Prostate gland (tissue), 2 donors: ENCODE measurements around the gene L1CAM. TPM values are rescaled to one million over a fixed set of nuclear protein-coding genes. Genes with fewer than 3 reads are reported as not detected.

Experiments used
- DNase-seq: peaks from one replicate; pipeline ENCODE4 v3.0.0-alpha.2; 2019; ENCODE audit warnings: low spot score
- H3K27ac ChIP-seq, 2 donors: fragments of 200-600 bp; sonication (generic); 2 replicates each; pipeline ENCODE4 v1.5.1; 2017 to 2019
- H3K27me3 ChIP-seq: fragments of 200-600 bp; sonication (generic); replicated peaks from 2 replicates; pipeline ENCODE4 v1.5.1; 2019; ENCODE audit not compliant: insufficient read depth
- H3K36me3 ChIP-seq, 2 donors: fragments of 200-600 bp; sonication (generic); 1 replicate in 1 of 2; 2 replicates in 1 of 2; pipeline versions ENCODE4 v1.5.1 to v1.8.1; 2017 to 2019
- H3K4me1 ChIP-seq: fragments of 200-600 bp; sonication (generic); replicated peaks from 2 replicates; pipeline ENCODE4 v1.5.1; 2019
- H3K4me3 ChIP-seq, 2 donors: fragments of 200-600 bp; sonication (generic); 2 replicates each; pipeline ENCODE4 v1.5.1; 2017 to 2019
- H3K9me3 ChIP-seq: fragments of 200-600 bp; sonication (generic); 2 replicates; pipeline ENCODE4 v1.5.1; 2017
- CTCF ChIP-seq, 4 experiments: fragments of 200-600 bp in 2 of 4; fragments of 450-650 bp in 2 of 4; sonication (generic) in 2 of 4; IDR thresholded peaks; 1 replicate in 3 of 4; 2 replicates in 1 of 4; pipeline ENCODE4 v1.5.1; 2016 to 2019; ENCODE audit warnings: antibody characterized with exemption in 4 of 4, mild to moderate bottlenecking in 2 of 4, moderate library complexity in 2 of 4
- POLR2A ChIP-seq: fragments of 450-650 bp; IDR thresholded peaks from one replicate; pipeline ENCODE4 v1.6.1; 2016; ENCODE audit warnings: antibody characterized with exemption, mild to moderate bottlenecking
- POLR2AphosphoS5 ChIP-seq: sonication (generic); formaldehyde crosslinking; IDR thresholded peaks from one replicate; pipeline ENCODE4 v1.6.1; 2017; ENCODE audit warnings: antibody characterized with exemption
- WGBS: methylation state at CpG from one replicate; pipeline ENCODE4 v1.1.5; 2018; 5-methylcytosine and 5-hydroxymethylcytosine counted together
- intact Hi-C: fragments of 100-400 bp; cut with DNase I; formaldehyde crosslinking; loops from one replicate; pipeline ENCODE4 v1.14.2; 2022
- total RNA-seq, 2 donors: library from RNA; depleted of rRNA; stranded (reverse); fragments of >200 nt; gene quantifications; one replicate each; pipeline ENCODE4 v1.1.0, GENCODE V29; 2016

L1CAM gene
- total RNA-seq, 2 donors from 2014 or later = 0.73 to 18.0 TPM

GRCh38 chrX:153886915-153887314 is 942 bp upstream of the L1CAM start:
- Histone ChIP-seq H3K4me1 (no peaks in the 10 kb centered on the region), H3K36me3 (no peaks in the 10 kb centered on the region), H3K9me3 (no peaks in the 10 kb centered on the region), H3K27ac (no peak overlapping the region), H3K27me3 (peaks cover 2% of the 10 kb centered on the region), H3K4me3 (no peak overlapping the region)
- TF ChIP-seq POLR2A = no peak
- TF ChIP-seq POLR2AphosphoS5 = no peak
- TF ChIP-seq CTCF (IDR thresholded peaks at IDR 0.05) = no peak
- WGBS = 47% methylated on average over 5 of the region's 13 CpGs
- DNase-seq = no peak
- intact Hi-C loops = no loop called here

- Histone ChIP-seq H3K27ac (no peak overlapping the region), H3K27me3 (peaks cover 2% of the 10 kb centered on the region), H3K9me3 (no peaks in the 10 kb centered on the region), H3K4me1 (no peaks in the 10 kb centered on the region), H3K4me3 (no peak overlapping the region), H3K36me3 (no peaks in the 10 kb centered on the region)
- no peak for TF ChIP-seq POLR2AphosphoS5
- intact Hi-C loops = no loop called here
- WGBS = 0% methylated on average over 9 of the region's 32 CpGs
- DNase-seq = no peak
Observed at GRCh38 chrX:153885208-153885787, 675 bp downstream of the L1CAM start.

- intact Hi-C loops = no loop called here
- Histone ChIP-seq H3K4me1 (no peaks in the 10 kb centered on the region), H3K27ac (no peak overlapping the region), H3K36me3 (no peaks in the 10 kb centered on the region), H3K4me3 (no peak overlapping the region), H3K27me3 (peaks cover 2% of the 10 kb centered on the region), H3K9me3 (no peaks in the 10 kb centered on the region)
- TF ChIP-seq CTCF (IDR thresholded peaks at IDR 0.05) = no peak
- no peak for TF ChIP-seq POLR2A
- no peak for TF ChIP-seq POLR2AphosphoS5
- no peak for DNase-seq
- 30% methylated on average over 6 of the region's 6 CpGs for WGBS
Observed at GRCh38 chrX:153884590-153884989, 1.4 kb downstream of the L1CAM start.

GRCh38 chrX:153884136-153884535 is 1.8 kb downstream of the L1CAM start:
- Histone ChIP-seq H3K36me3 (no peaks in the 10 kb centered on the region), H3K4me3 (no peak overlapping the region), H3K4me1 (no peaks in the 10 kb centered on the region), H3K27me3 (peaks cover 2% of the 10 kb centered on the region), H3K9me3 (no peaks in the 10 kb centered on the region), H3K27ac (no peak overlapping the region)
- 47% methylated on average over 10 of the region's 13 CpGs for WGBS
- TF ChIP-seq CTCF (IDR thresholded peaks at IDR 0.05) (no peak), POLR2A (no peak), POLR2AphosphoS5 (no peak)
- no peak for DNase-seq
- intact Hi-C loops = no loop called here

GRCh38 chrX:153883163-153883843 is 2.7 kb downstream of the L1CAM start:
- H3K4me3 ChIP-seq = no peak overlapping the region
- H3K4me1 ChIP-seq = no peaks in the 10 kb centered on the region
- TF ChIP-seq POLR2A (no peak), CTCF (IDR thresholded peaks at IDR 0.05) (no peak), POLR2AphosphoS5 (no peak)
- peaks cover 2% of the 10 kb centered on the region for H3K27me3 ChIP-seq
- WGBS = 37% methylated on average over 12 of the region's 13 CpGs
- intact Hi-C loops = no loop called here
- DNase-seq = no peak
- H3K27ac ChIP-seq = no peak overlapping the region
- H3K9me3 ChIP-seq = no peaks in the 10 kb centered on the region
- no peaks in the 10 kb centered on the region for H3K36me3 ChIP-seq
